ENCODE results near the gene LYRM7.
"Not testable (repeated sequence)": the region's sequence is repeated elsewhere in the genome, so short reads cannot be mapped to it uniquely, and the experiment has no call there.

DNA sequence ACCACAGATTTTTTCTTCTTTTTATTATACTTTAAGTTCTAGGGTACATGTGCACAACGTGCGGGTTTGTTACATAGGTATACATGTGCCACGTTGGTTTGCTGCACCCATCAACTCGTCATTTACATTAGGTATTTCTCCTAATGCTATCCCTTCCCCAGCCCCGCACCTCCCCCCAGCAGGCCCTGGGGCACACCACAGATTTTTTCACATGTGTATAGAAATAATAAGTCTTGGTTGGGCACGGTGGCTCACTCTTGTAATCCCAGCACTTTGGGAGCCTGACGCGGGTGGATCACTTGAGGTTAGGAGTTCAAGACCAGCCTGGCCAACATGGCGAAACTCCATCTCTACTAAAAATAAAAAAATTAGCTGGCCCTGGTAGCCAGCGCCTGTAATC is 83.3 kb downstream of the LYRM7 start:
- TF ChIP-seq, protein P1, sequence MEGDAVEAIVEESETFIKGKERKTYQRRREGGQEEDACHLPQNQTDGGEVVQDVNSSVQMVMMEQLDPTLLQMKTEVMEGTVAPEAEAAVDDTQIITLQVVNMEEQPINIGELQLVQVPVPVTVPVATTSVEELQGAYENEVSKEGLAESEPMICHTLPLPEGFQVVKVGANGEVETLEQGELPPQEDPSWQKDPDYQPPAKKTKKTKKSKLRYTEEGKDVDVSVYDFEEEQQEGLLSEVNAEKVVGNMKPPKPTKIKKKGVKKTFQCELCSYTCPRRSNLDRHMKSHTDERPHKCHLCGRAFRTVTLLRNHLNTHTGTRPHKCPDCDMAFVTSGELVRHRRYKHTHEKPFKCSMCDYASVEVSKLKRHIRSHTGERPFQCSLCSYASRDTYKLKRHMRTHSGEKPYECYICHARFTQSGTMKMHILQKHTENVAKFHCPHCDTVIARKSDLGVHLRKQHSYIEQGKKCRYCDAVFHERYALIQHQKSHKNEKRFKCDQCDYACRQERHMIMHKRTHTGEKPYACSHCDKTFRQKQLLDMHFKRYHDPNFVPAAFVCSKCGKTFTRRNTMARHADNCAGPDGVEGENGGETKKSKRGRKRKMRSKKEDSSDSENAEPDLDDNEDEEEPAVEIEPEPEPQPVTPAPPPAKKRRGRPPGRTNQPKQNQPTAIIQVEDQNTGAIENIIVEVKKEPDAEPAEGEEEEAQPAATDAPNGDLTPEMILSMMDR (conservative IDR thresholded peaks at IDR 0.05; ENCODE audit: low read depth, low read length), result not testable (repeated sequence)
- not testable (repeated sequence) for TF ChIP-seq EZH2 (IDR thresholded peaks at IDR 0.05; ENCODE audit: borderline replicate concordance, low read depth, low read length, poor library complexity, severe bottlenecking)

Measured in A673 (cell line).